Measurements from ENCODE around the gene IRF2BP2. TPM values are rescaled to one million over a fixed set of nuclear protein-coding genes. Genes with fewer than 3 reads are reported as not detected.

The IRF2BP2 gene
- total and polyA plus RNA-seq, 10 of the 15 experiments (the other 5 are each of a cell fraction or from before 2014, with no cell fraction given): 7.5 to 114 (median 52.3) TPM

DNA sequence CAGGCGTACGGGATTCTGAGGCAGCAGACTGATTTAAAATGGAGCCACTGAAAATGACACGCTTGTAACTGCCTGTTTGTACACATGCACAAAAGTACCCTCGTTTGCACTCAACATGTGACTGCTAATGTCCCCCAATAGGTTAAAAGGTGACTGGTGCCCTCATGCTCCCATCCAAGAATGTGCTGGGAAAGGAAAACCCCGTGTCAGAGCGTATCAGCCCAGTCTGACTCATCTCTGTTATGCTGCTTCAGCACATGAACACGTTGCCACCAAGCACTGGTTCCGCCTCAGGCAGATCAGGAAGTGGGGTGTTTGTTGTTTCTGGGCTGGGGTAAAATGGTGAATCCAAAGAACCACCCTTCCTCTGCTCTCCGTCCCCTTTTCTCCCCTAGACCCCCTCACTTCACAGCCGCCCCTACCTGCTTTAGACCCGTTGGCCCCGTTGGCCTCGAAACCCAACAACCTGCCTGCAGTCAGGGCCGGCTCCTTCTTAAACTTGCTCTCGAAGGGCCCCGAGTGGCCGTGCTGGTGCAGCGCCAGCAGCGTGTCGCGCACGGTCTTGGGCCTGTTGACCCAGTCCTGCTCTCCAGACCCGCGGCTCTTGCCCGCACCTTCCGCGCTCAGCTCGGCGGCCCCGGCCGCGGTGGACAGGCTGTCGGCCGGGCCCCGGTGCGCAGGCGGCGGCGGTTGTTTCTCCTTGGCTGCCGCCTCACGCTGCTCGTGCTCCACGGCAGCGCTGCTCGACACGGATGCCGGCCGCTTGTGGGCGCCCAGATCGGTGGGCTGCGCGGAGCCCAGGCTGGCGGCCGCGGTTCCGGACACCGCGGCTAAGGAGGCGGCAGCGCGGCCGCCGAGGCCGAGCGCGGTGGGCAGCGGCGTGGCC, 1.7 kb downstream of the IRF2BP2 start:
- Histone ChIP-seq H3K9me3 (replicated peaks; ENCODE audit: control insufficient read depth, insufficient read depth, low read length) (no peaks in the 10 kb centered on the region), H3K36me3 (ENCODE audit: control insufficient read depth in 2 of 2, insufficient read depth in 2 of 2, low read length in 1 of 2) (peaks cover 5 to 14% of the 10 kb centered on the region in 2 experiments; a peak in 3 of 4 replicates), H3K4me1 (ENCODE audit: control insufficient read depth, insufficient read depth, low read length) (peaks cover 18% of the 10 kb centered on the region), H3K4me3 (peak overlapping the region; percentile 91), H3K9ac (ENCODE audit: control insufficient read depth, insufficient read depth, low read length) (peak overlapping the region; percentile 97), H3K4me2 (ENCODE audit: control insufficient read depth, insufficient read depth) (peak overlapping the region; percentile 82), H4K20me1 (ENCODE audit: control insufficient read depth, insufficient read depth) (no peaks in the 10 kb centered on the region), H3K27me3 (replicated peaks in 1 of 2; ENCODE audit: control insufficient read depth in 2 of 2, insufficient read depth in 2 of 2, low read length in 1 of 2) (no peaks in the 10 kb centered on the region), H3K27ac (ENCODE audit: control insufficient read depth, insufficient read depth) (peak overlapping the region; percentile 97), H2AFZ (ENCODE audit: control insufficient read depth, low read depth, low read length) (no peak overlapping the region), H3K79me2 (ENCODE audit: control insufficient read depth, insufficient read depth, low read length) (peaks cover 68% of the 10 kb centered on the region)
- POLR2A ChIA-PET: interaction anchor here (0.5 to 6.6 kb wide), 3 partner anchors 7 to 342 kb away, joined by 5 to 73 read pairs (median 6); no protein-coding TSS in a partner anchor
- CTCF ChIA-PET: interaction anchor here (0.9 to 2.2 kb wide), 2 partner anchors 109 to 475 kb away, joined by 3 to 8 read pairs; no protein-coding TSS in a partner anchor
- in situ Hi-C loops (cut with MboI): loop anchor here (5.0 to 10.0 kb wide), 2 partner anchors 111 to 367 kb away; no protein-coding TSS in a partner anchor
- SMC1A ChIA-PET (ENCODE audit: uncharacterized antibody, unreplicated experiment): interaction anchor here (1.0 to 6.6 kb wide), 4 partner anchors 7 to 370 kb away, joined by 3 to 92 read pairs (median 4); no protein-coding TSS in a partner anchor
- BruUV-seq (replicated peaks): no TSS peak
- peak; percentile 45 for ATAC-seq
- RAD21 ChIA-PET (ENCODE audit: unreplicated experiment): interaction anchor here (0.6 to 6.7 kb wide), 8 partner anchors 10 to 408 kb away, joined by 3 to 128 read pairs (median 44); no protein-coding TSS in a partner anchor
- FAIRE-seq: peak; percentile 68
- WGBS (ENCODE audit: insufficient coverage, insufficient replicate concordance, low lambda C conversion rate, missing lambda C conversion rate): under 1% methylated on average over 66 of the region's 68 CpGs
- peak; percentile 94 for DNase-seq (ENCODE audit: low read depth, low spot score)
- intact Hi-C loops (cut with micrococcal nuclease; ENCODE audit: unreplicated experiment): loop anchor here (1.0 to 10.0 kb wide), 5 partner anchors 233 to 493 kb away; partner anchors contain the start of gene COA6
- peak; percentile 97 for TF ChIP-seq NR2F1 (conservative IDR thresholded peaks at IDR 0.05)
- TF ChIP-seq, protein P1, sequence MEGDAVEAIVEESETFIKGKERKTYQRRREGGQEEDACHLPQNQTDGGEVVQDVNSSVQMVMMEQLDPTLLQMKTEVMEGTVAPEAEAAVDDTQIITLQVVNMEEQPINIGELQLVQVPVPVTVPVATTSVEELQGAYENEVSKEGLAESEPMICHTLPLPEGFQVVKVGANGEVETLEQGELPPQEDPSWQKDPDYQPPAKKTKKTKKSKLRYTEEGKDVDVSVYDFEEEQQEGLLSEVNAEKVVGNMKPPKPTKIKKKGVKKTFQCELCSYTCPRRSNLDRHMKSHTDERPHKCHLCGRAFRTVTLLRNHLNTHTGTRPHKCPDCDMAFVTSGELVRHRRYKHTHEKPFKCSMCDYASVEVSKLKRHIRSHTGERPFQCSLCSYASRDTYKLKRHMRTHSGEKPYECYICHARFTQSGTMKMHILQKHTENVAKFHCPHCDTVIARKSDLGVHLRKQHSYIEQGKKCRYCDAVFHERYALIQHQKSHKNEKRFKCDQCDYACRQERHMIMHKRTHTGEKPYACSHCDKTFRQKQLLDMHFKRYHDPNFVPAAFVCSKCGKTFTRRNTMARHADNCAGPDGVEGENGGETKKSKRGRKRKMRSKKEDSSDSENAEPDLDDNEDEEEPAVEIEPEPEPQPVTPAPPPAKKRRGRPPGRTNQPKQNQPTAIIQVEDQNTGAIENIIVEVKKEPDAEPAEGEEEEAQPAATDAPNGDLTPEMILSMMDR (IDR thresholded peaks at IDR 0.05 in 2 of 3, conservative IDR thresholded peaks at IDR 0.05 in 1 of 3; ENCODE audit: control insufficient read depth in 2 of 3, extremely low read depth in 1 of 3, insufficient read depth in 1 of 3, low read depth in 3 of 3, low read length in 3 of 3): peak in 2 of 3 experiments; percentile 14 to 17; a peak in 2 of 6 replicates
- TF ChIP-seq SUZ12 (IDR thresholded peaks at IDR 0.05; ENCODE audit: unreplicated experiment): no peak
- TF ChIP-seq EGR1 (IDR thresholded peaks at IDR 0.05; ENCODE audit: borderline replicate concordance in 1 of 2, low read depth in 2 of 2, low read length in 2 of 2): no peak
- peak; percentile 51 for TF ChIP-seq MEF2B (IDR thresholded peaks at IDR 0.05; ENCODE audit: partially characterized antibody, poor library complexity, severe bottlenecking)
- peak; percentile 83; the same call in 1 of the 2 replicates for TF ChIP-seq BACH1 (IDR thresholded peaks at IDR 0.05; ENCODE audit: borderline replicate concordance)
- TF ChIP-seq PAX5 (IDR thresholded peaks at IDR 0.05; ENCODE audit: borderline replicate concordance, low read depth, low read length): peak; percentile 68; the same call in 1 of the 2 replicates
- no peak for TF ChIP-seq KDM1A (IDR thresholded peaks at IDR 0.05; ENCODE audit: borderline replicate concordance)
- TF ChIP-seq CBFB (IDR thresholded peaks at IDR 0.05; ENCODE audit: low read depth): no peak
- TF ChIP-seq, protein P2, sequence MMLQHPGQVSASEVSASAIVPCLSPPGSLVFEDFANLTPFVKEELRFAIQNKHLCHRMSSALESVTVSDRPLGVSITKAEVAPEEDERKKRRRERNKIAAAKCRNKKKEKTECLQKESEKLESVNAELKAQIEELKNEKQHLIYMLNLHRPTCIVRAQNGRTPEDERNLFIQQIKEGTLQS (IDR thresholded peaks at IDR 0.05; ENCODE audit: borderline replicate concordance, extremely low read depth, low read depth, low read length): no peak
- 0 out of 2 replicates have a peak, but pooled peaks have one; percentile 27 for TF ChIP-seq MEF2A (IDR thresholded peaks at IDR 0.05; ENCODE audit: insufficient read depth, low read depth, low read length)
- no peak for TF ChIP-seq RAD21 (IDR thresholded peaks at IDR 0.05; ENCODE audit: insufficient read depth, low read depth, low read length)
- TF ChIP-seq NFIC (IDR thresholded peaks at IDR 0.05; ENCODE audit: low read depth, low read length): no peak
- TF ChIP-seq SMAD5 (IDR thresholded peaks at IDR 0.05; ENCODE audit: low read depth): peak; percentile 49
- TF ChIP-seq CHD2 (IDR thresholded peaks at IDR 0.05; ENCODE audit: borderline replicate concordance, low read depth, low read length): peak; percentile 64; the same call in 1 of the 2 replicates
- no peak for TF ChIP-seq TCF7 (IDR thresholded peaks at IDR 0.05; ENCODE audit: borderline replicate concordance)
- no peak; the same call in 1 of the 2 replicates for TF ChIP-seq YY1 (IDR thresholded peaks at IDR 0.05; ENCODE audit: low read depth, low read length)
- TF ChIP-seq ZNF24 (IDR thresholded peaks at IDR 0.05): no peak
- no peak for TF ChIP-seq SUPT20H (IDR thresholded peaks at IDR 0.05; ENCODE audit: borderline replicate concordance, control insufficient read depth, low read depth, low read length)
- no peak; the same call in none of the 2 replicates for TF ChIP-seq GATAD2B (conservative IDR thresholded peaks at IDR 0.05; ENCODE audit: low read depth)
